HG03025 (cell line): ENCODE results near the gene CLK2.
"Not testable (repeated sequence)": the region's sequence is repeated elsewhere in the genome, so short reads cannot be mapped to it uniquely, and the experiment has no call there.

Source experiments
- ATAC-seq: cut with Tn5 transposase; IDR thresholded peaks from one replicate; pipeline ENCODE4 v1.9.1; 2021; ENCODE audit warnings: mild to moderate bottlenecking, moderate library complexity; ENCODE audit not compliant: unreplicated experiment, low FRiP score

CLK2 gene

DNA sequence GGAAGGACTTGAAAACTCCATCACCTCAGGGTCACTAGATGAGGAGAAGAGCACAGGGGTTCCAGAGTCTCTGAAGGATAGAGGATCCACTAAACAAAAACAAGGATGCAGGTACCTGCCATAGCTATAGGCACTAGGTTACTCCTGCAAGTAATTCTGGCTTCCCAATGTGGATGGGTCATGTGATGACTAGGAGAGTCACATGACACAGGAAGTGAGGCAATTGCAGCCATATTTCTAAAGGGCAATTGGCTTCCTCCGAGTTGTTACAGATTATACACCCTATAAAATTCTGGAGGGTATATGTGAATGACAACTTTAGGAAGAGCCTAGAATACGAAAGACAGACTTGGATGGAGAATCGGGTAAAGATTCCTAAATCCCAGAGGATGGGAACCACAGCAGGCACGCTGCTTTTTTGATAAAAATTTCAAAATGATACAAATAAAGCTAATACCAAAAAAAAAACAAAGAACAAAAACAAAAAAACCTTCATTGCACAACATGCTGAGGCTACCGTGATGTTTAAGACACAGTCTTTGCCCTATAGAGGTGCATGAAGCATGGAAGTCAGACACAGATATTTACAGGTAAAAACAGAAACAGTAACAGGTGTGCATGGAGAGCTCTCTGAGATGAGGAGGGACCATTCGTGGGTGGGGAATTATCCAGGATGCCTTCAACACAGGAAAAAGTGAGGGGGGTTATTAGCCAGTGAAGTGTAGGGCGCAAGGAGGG lies 54.3 kb downstream of the CLK2 start:
- no peak for ATAC-seq

DNA sequence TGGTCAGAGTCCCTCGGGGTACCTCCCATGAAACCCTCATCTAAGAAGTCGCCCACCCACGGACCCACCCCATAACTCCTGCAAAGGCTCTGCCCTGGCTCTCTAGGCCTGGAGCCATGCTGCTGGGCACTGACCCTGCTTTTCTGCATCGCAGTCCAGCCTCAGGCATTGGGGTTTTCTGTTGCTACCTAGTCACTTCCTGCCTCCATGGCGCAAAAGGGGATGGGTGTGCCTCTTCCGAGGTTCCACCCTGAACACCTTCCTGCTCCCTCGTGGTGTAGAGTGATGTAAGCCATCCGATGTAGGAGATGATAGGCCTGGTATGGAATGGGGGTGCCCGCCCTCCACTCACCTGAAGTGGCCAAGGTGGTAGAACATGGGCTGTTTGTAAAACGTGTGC lies 58.6 kb downstream of the CLK2 start:
- not testable (repeated sequence) for ATAC-seq
